Measurements from ENCODE around the gene RALGAPA1.
"Not testable (repeated sequence)": the region's sequence is repeated elsewhere in the genome, so short reads cannot be mapped to it uniquely, and the experiment has no call there.

The RALGAPA1 gene

GRCh38 chr14:35808638-35809563 lies at the start of gene RALGAPA1:
Gene RALGAPA1 (minus strand): TSS chr14:35809295. CDS start chr14:35808835, 460 bp downstream.
- DNase-seq = peak; percentile 97

DNA sequence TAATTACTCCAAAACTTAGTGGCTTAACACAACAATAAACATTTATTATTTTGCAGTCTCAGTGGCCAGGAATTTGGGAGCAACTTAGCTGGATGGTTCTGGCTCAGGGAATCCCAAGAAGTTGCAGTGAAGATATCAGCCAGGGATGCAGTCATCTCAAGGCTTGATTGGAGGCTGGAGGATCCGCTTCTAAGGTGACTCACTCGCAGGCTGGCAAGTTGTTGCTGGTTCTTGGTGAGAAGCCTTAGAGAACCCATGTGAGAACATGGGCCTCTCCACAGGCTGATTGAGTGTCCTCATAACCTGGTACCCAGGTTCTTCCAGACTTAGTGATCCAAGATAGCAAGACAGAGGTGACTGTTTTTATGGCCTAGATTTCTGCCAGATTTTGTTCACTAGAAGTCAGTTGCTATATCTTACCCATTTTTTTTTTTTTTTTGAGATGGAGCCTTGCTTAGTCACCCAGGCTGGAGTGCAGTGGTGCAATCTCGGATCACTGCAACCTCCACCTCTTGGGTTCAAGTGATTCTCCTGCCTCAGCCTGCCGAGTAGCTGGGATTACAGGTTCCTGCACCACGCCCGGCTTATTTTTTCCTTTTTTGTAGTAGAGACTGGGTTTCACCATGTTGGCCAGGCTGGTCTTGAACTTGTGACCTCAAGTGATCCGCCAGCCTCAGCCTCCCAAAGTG lies 49.6 kb upstream of the RALGAPA1 start:
- DNase-seq = no peak

DNA sequence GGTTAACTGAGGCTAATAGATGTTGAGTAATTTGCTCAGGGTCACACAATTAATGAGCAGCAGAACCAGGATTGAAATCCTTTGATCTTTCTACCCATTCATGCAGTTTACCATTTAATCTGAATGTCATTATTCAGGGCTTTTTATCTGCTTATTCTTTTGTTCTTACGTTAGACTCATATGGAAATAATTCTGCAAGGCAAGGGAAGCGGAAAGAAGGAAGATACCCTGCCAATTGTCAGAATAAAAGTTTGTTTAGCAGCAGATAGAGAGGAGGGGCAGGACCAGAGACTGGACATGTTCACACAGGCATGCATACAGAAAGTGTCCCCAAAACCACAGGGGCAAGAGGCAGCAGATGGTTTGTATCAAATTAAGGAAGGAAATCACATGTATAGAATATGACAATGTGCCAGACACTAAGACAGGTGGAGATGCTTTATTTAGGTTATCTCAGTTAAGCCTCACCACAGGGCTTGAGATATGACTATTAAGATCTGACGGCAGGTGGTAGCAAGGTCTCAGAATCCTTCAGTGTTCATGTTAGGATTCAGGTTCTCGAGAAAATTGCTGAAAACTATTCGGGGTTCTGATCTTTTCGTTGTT lies 46.9 kb upstream of the RALGAPA1 start:
- no peak for DNase-seq

DNA sequence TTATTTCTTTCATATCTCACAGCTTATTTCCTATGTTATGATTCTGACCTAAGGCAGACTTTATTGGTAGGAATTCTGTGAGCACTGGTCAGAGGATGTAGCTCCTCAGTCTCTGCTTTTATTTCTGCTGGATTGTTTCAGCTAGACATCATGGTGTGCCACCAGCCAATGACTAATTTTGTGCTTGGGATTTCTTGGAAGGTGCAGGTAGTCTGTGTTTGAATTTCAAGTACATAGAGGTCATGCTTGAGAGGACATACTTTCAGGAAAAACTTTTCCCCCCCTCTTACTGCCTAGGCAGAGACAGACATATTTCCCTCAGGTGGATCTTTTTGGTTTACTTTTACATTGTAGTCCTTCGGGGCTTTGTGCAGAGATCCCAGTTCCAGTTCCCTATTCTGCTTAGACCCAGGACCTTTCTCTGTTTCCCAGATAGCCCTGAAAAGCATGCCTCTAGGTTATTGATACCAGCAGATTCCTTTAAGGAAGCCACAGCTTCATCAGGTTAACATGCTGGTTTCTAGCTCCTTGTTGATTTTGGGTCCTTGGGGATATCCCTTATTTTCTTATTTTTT lies 45.7 kb upstream of the RALGAPA1 start:
- DNase-seq = no peak

- DNase-seq = no peak
Measured at GRCh38 chr14:35853225-35853624, 44.1 kb upstream of the RALGAPA1 start.

DNA sequence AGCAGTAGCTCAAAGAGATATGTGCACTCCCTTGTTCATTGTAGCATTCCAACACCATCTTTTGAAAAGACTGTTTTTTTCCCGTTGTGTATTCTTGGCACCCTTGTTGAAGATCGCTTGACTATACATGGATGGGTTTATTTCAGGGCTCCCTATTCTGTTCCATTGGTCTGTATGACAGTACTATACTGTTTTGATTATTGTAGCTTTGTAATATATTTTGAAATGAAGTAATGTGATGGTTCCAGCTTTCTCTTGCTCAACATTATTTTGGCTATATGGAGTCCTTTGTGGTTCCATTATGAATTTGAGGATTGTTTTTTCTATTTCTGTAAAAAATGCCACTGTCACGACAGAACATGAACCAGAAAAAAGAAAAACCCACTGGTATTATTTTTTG lies 42.7 kb upstream of the RALGAPA1 start:
- no peak for DNase-seq

- no peak for DNase-seq
Measured at GRCh38 chr14:35849122-35849521, 40.0 kb upstream of the RALGAPA1 start.

GRCh38 chr14:35847636-35848035 lies 38.5 kb upstream of the RALGAPA1 start:
- DNase-seq = no peak

GRCh38 chr14:35844494-35844893 lies 35.4 kb upstream of the RALGAPA1 start:
- DNase-seq = no peak

- not testable (repeated sequence) for DNase-seq
Measured at GRCh38 chr14:35842245-35842644, 33.1 kb upstream of the RALGAPA1 start.

GRCh38 chr14:35841704-35842103 lies 32.6 kb upstream of the RALGAPA1 start:
- not testable (repeated sequence) for DNase-seq

DNA sequence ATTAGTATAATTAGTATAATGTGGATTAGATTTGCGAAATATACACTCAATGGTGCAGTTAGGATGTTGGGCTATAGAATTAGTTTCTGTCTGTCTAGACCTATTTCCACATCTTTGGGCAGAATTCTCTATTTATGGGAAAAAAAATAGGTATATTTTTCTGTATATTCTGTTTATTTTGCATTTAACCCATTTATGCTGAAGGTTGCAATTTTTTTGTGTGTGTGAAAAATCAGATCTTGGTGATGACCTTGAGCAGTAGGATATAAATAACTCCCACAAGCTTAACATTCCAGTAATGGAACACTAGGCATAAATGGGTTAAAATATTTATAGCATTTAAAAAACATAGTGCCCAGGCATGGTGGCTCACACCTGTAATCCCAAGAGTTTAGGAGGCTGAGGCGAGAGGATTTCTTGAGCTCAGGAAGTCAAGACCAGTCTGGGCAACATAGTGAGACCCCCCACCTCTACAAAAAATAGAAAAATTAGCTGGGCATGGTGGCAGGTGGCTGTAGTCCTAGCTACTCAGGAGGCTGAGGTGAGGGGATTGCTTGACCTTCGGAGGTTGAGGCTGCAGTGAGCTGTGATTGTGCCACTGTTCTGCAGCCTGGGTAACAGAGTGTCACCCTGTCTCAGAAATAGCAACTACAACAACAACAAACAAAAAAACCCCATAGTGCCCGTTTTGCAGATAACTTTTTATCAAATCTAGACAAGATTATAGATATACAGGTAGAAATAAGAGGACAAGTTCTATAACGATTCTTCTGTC lies 26.3 kb upstream of the RALGAPA1 start:
- DNase-seq = no peak

GRCh38 chr14:35829449-35829848 lies 20.4 kb upstream of the RALGAPA1 start:
- no peak for DNase-seq

DNA sequence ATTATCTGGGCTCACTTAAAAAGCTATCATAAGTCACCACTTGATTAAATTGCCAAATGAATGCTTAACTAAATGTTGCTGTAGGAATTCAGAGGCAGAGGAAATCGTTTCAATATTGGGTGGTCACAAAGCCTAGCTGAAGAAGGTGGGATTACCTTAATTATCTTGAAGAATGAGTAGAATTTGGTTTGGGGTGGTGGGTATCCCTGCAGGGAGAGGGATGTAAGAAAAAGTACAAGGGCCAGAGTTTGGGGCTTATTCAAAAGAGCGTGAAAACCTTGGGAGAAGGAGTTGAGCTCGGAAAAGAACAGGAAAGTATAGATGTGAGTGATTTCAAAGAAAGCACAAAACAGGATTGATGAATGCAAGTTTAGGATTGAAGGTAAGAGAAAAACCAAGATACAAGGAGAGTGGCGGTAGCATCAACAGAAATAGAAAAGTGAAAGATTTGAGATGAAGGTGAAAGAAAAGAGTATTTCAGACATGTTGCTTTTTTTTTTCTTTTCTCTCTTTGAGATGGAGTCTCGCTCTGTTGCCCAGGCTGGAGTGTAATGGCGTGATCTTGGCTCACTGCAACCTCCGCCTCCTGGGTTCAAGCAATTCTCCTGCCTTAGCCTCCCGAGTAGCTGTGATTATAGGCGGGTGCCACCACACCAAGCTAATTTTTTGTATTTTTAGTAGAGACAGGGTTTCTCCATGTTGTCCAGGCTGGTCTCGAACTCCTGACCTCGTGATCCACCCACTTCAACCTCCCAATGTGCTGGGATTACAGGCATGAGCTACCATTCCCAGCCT lies 18.8 kb upstream of the RALGAPA1 start:
- no peak for DNase-seq

DNA sequence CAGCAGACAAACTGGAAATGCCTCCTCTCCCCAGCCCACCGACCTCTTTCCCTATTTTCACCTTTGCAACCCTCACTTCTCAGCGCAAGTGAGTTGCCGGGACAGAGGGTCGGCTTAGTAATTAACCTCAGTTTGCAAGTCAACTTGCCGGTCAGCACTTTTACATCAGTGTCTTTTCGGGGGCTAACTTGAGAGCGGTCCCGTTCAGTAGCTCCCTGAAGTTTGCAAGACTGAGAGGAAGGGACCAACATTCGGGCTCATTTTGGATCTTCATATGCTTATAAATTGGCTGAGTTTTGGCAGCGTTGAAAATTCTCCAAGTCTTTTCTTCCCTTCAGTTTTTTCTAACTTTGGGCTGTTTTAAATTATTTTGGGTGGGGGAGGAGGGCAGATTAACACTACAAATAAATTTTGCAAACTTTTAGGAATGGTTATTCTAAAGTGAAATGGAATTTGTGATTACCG lies 17.9 kb upstream of the RALGAPA1 start:
- no peak for DNase-seq

DNA sequence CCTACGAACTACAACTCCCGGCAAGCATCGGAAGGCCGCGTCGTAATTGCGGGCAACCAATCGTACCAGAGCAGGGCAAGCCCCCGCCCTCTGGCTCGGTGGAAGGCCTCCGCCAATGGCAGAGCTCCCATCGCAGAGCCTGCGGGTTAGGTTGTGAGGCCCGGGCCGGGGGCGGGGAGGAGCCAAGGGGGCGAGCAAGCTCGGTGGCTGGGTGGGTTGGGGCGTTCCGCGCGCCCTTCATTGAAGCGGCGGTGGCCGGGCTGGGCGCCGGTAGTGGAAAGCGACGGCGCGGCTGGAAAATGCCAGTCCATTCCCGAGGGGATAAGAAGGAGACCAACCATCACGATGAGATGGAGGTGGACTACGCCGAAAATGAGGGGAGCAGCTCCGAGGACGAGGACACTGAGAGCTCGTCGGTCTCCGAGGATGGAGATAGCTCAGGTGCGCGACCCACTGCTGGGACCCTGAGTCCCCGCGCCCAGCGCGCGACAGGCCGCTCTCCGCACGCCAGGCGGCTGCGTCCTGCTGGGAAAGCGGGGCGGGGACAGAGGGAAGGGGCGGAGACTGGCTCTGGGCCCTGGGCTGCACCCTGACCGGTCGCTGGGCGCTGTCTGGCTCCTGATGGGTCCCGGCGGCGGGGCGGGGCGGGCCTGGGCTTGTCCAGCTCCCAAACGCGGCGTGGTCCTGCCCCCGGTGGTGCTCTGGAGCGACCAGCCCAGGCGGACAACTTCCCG lies 17.3 kb upstream of the RALGAPA1 start, which contains the start of gene BRMS1L:
TSS of gene BRMS1L (plus strand) at position 121 of the 734 bp plus-strand sequence. CDS start at position 300, 179 bp downstream.
- peak; percentile 97 for DNase-seq

GRCh38 chr14:35825968-35826217 lies 16.8 kb upstream of the RALGAPA1 start:
- no peak for DNase-seq

- not testable (repeated sequence) for DNase-seq
Measured at GRCh38 chr14:35824446-35825165, 15.5 kb upstream of the RALGAPA1 start.

GRCh38 chr14:35822501-35822900 lies 13.4 kb upstream of the RALGAPA1 start:
- DNase-seq = no peak

All from CD4-positive, alpha-beta T cell treated with Interleukin-12 subunit alpha and Interleukin-12 subunit beta, for 1 hour (primary cell).